HTERT RPE-1 (cell line): ENCODE results near the gene TNFSF8.

ENCODE experiments used
- in situ Hi-C: fragments of 300-500 bp; cut with MboI; formaldehyde crosslinking; loops from 4 replicates; pipeline ENCODE4 v1.14.3; 2020; ENCODE audit warnings: low sequenced_read_pairs

TNFSF8 gene

DNA sequence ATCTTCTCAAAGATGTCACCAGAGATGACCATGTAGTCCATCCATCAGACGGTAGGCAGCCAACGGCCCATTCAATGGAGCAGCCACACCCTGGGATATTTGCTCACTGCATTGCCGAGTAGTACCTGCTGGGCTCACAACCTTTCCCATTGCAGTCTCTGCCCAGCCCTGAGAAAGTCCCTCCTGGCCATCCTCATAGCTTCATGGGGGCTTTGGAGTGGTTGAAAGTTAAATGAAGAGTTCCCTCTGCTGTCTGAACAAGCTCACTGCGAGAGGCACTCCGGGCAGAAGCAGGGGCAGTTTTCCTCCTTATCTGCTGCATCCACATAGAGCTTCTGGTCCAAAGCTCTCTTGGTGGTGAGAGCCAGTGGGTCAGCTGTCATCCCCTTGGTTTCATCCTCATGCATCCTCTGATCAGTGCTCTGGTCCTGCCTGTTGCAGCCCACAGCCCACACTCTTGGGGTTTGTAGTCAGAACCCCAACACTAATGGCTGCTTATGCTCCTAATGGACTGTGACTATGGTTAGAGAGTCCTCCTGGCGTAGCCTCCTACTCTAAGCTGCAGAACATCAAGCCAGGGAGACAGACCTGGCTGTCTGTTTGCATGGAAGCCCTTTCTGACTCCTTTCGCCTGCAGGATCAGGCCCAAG lies 23.3 kb downstream of the TNFSF8 start:
- in situ Hi-C loops: no loop called here

DNA sequence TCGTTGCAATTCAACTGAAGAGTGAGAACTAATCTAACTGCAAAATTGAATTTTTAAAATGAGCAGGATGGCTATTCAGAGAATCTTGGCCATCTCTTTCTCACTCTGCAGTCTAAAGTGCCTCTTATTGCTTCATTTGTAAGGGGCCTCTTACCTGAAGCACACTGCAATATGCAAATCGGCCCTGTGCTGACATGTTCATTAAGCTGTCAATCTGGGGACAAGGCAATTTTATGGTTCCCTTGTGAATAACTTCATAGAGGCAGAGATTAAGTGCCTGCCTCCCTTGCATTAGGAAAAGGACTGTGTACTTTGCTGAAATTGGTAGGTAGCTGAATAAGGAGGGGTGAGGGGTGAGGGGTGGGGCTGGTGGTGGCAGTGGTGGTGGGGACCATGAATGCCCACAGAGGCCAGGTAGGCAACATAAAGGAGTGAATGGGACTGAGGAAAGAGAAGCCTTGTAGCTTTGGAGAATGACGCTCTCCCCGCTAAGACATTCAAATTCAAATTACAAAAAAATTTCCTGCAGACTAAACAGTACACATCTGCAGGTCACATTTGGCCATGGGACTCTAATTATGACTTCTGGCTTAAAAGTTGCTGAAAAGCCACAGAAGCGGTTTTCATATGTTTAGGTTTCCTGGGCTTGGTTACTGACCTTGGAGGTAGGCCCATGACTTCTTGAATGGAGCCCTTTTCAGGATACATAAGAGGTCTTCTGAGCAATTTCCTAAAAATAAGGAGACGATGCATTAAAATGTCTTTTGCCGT lies 25.0 kb downstream of the TNFSF8 start:
- in situ Hi-C loops: no loop called here

DNA sequence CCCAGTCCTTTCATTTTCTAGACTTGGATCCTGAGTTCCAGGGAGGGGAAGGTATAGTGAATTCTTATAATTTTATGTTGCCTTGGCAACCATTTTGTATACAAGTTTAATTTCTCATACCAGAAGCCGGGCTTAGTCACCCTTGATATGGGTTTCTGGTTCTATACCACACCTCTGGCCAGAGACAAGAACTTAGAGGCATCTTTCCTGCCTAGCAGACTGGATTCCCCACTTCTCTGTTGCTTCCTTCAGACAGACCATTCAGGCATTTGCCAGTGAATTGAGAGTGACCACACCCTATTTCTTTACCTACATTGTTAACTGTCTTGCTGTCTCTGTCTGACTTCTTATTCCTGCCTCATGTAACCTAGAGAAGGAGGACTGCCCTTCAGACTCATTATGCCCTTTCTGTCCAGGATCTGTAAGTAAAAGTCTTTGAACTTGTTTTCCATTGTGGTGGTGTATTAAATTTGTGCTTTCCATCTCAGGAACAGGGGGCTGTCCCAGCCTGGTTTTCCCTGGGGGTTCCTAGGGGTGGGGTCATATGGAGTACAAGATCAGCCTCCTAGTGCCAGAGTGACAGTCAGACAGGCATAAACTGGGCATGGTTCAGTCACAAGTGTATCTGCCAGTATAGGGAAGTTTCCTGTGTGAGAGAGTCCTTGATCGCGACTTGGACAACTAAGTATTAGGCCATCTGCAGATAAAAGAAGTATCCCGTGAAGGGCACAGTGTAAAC lies 27.4 kb downstream of the TNFSF8 start:
- in situ Hi-C loops: no loop called here

DNA sequence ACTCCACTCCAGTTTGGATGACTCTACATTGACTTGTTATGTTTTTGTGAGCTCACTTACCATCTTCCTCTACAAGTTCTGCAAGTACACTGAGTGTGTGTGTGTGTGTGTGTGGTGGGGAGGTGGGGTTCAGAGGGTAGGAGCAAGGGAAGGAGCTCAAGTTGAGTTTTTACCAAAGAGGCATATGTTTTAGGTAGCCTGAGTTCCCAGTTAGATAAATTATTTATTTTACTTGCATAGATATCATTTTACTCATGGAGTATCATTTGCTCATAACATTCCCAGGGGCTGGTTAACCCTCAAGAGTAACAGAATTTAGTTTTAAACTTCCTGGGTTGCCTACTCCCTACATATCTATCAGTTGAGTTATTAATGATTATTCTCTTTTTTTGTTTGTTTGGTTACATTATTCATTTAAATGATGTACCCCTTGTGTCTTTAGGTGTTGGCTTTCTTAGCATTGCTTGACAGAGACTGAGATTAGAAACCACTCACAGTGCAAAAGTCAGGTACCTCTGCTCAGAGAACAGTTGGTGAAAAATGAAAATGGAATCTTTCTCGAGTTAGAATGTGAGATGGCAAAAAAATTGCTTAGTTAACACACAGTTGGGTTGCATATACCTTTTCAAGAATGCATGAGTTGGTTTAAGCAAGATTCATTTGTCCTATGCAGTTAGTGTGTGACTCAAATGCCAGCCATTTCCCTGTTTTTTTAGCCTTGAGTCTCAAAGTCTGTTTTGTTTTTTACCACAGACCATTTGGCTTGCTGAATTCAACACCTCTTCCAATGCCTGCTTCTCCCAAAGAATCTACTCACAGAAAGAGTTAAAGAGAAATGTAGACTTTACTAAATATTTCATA lies 29.2 kb downstream of the TNFSF8 start:
- in situ Hi-C loops: no loop called here

GRCh38 chr9:114899995-114900394 lies 30.4 kb downstream of the TNFSF8 start:
- in situ Hi-C loops: no loop called here

- in situ Hi-C loops: no loop called here
These were observed 30.9 kb downstream of the TNFSF8 start for GRCh38 chr9:114899461-114899860.

DNA sequence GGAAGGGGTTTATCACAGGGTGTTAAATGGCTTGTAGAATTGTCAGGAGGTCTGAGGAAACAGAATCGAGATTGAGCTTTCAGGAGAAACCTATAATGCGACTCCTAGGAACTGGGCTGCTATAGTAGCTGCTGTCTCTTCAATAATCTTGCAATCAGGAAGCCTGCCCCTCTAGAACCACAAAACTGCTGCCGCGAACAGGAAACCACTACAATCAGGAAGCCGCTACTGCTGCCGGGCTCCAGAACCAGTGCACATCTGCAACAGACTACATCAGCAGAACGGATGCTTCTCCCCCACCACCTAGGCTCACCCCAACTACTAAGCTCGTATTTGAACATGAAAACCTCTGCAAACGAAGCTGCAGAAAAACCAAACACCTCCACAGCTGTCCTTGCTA lies 31.6 kb downstream of the TNFSF8 start:
- in situ Hi-C loops: no loop called here

- in situ Hi-C loops: no loop called here
These were observed 33.2 kb downstream of the TNFSF8 start for GRCh38 chr9:114897196-114897595.

DNA sequence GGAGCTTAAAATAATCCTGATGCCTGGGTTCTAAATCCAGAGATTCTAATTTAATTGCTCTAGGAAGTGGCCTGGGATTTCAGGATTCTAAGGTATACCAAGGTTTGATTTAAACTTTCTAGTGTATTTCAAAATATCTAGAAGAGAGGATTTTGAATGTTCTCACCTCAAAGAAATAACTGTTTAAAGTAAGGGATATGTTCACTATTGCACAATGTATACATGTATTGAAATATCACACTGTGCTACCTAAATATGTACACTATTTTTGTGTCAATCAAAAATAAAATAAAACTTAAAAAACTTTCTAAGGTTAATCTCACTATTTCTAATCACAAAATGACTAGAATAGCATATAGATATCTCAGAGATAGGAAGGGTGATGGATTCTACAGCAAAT lies 34.0 kb downstream of the TNFSF8 start:
- in situ Hi-C loops: no loop called here

- in situ Hi-C loops: no loop called here
These were observed 34.8 kb downstream of the TNFSF8 start for GRCh38 chr9:114895521-114895991.

DNA sequence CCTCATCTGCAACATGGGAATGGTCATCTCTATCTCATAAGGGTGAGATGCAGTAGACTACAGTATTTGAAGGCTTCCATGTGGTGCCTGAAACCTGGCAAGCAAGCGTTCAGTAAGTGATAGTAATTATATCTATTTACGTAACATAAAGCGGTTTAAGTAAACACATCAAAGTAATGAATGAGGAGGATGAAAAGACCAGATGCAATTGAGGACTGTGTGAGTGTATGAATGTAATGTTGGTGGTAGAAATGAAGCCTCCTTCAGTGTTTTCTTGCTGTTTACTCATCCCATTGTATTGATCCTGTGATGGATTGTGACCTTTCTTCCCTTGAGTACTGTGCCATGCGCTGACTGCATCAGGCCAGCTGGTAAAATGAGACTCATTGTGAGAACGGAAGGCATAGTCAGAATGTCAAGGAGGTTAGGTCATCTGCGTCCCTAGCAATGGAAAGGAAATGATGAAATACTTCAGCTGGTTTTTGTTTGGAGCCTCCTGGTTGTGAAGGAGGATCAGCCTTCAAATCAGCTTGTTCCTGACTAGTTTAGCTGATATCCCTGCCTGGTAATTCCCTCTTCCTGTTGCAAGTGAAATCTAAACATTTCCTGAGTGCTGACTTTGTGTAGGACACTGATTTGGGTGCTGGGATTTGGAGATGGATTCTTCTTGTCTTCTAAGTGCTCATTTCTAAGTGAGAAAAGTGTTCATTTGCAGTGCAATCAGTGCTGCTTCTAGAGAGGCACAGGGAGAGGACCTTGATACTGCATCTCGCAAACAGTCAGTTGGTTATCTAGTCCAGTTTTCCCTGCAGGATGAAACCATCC lies 35.6 kb downstream of the TNFSF8 start:
- in situ Hi-C loops: no loop called here

DNA sequence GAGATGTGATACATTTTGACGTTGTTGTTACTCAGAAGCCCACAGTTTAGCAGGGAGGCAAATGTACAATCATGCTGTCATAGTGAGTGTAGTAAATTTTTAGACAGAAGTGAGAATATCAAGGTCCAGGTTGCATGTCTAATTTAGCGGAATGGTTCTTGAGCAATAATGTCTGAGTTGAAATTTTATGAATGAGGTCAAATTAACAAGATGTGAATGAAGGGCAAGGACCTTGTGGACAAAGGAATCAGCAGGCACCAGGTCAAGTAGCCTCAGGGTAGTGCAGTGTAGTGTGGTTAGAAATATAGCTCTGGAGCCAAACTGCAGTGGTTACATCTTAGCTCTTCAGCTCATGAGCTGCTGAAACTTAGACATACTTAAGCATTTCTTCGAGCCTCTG lies 36.2 kb downstream of the TNFSF8 start:
- in situ Hi-C loops: no loop called here

GRCh38 chr9:114893221-114894010 lies 37.0 kb downstream of the TNFSF8 start:
- in situ Hi-C loops: no loop called here

DNA sequence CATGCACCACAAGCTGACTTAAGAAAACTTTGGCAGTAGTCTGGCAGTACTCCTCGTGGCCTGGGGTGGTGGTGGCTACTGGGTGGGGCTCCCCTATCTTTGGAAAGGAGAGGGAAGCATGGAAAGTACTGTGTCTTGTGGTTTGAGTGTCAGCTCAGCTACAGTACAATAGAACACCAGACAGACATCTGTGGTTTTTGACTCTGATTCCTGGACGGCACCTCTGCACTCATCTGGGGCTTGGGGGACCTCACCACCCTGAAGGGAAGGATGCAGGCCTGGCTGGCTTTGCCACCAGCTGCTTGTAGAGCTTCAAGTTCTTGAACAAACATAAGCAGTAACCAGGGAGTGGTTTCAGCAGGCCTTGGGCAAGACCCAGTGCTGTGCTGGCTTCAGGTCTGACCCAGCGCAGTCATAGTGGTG lies 40.6 kb downstream of the TNFSF8 start:
- in situ Hi-C loops: no loop called here

DNA sequence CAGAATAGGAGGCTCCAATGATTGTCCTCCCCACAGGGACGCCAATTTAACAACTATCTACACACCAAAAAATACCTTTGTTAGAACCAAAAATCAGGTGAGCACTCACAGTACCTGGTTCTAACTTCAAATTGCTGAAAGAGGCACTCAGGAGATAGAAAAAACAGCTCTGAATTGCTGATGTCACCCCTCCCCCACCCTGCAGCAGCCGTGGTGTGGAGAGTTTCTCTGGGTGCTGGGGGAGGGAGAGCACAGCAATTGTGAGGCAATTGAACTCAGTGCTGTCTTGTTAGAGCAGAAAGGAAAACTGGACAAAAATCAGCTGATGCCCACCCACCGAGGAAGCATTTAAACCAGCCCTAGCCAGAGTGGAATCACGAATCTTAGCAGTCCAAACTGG lies 41.8 kb downstream of the TNFSF8 start:
- in situ Hi-C loops: no loop called here

DNA sequence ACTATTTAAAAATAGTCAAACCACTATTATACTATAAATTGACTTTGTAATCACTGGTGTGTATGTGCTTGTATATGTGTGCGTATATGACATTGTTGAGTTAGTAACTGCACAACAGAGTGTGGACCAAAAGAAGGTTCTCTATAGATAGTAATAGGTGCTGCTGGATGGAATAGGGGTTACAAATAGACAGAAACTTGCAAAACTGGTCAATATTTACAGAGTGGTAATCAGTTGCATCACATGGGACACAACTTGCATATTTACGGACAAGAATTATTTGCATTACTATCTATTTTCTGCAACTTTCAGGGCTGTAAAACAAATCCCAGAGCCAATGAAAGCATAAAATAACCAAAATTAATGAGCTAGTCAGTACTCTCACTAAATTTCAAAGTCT lies 42.4 kb downstream of the TNFSF8 start:
- in situ Hi-C loops: no loop called here

- in situ Hi-C loops: no loop called here
These were observed 45.5 kb downstream of the TNFSF8 start for GRCh38 chr9:114884787-114885452.

DNA sequence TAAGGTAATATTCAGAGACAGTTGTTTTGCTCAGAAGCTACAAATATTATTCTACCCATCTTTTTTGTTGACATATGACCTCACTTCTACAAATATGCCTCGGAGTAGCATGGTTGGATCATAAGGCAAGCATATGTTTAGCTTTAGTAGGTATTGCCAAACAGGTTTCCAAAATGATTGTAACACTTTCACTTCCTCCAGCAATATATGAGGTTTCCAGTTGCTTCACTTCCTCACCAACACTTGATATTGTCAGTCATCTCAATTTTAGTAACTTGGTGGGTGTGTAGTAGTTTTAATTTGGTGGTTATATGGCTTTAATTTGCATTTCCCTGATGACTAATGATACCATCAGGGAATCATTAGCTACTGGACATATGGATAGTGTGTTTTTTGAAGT lies 46.7 kb downstream of the TNFSF8 start:
- in situ Hi-C loops: no loop called here

- in situ Hi-C loops: no loop called here
These were observed 50.1 kb downstream of the TNFSF8 start for GRCh38 chr9:114880291-114880745.
